HL-60/S4 (cell line): ENCODE results near the gene C10orf105.

Experiments used
- in situ Hi-C: fragments of 300-500 bp; cut with MboI; formaldehyde crosslinking; loops from 2 replicates; pipeline ENCODE4 v1.14.3; 2022; ENCODE audit warnings: low sequenced_read_pairs

Gene C10orf105

GRCh38 chr10:71751515-71752224 is 32.1 kb upstream of the C10orf105 start:
- in situ Hi-C loops: no loop called here

- in situ Hi-C loops: no loop called here
Observed at GRCh38 chr10:71750986-71751385, 31.4 kb upstream of the C10orf105 start.

- in situ Hi-C loops: no loop called here
Observed at GRCh38 chr10:71750124-71750841, 30.7 kb upstream of the C10orf105 start.

- in situ Hi-C loops: no loop called here
Observed at GRCh38 chr10:71749396-71749795, 29.8 kb upstream of the C10orf105 start.

GRCh38 chr10:71748671-71749191 is 29.2 kb upstream of the C10orf105 start:
- in situ Hi-C loops: no loop called here

- in situ Hi-C loops: no loop called here
Observed at GRCh38 chr10:71747551-71748523, 28.3 kb upstream of the C10orf105 start.

GRCh38 chr10:71747039-71747531 is 27.5 kb upstream of the C10orf105 start:
- in situ Hi-C loops: no loop called here

GRCh38 chr10:71746344-71747037 is 26.9 kb upstream of the C10orf105 start:
- in situ Hi-C loops: no loop called here

- in situ Hi-C loops: no loop called here
Observed at GRCh38 chr10:71745664-71746250, 26.2 kb upstream of the C10orf105 start.

- in situ Hi-C loops: no loop called here
Observed at GRCh38 chr10:71744897-71745663, 25.5 kb upstream of the C10orf105 start.

GRCh38 chr10:71743866-71744265 is 24.3 kb upstream of the C10orf105 start:
- in situ Hi-C loops: no loop called here

- in situ Hi-C loops: no loop called here
Observed at GRCh38 chr10:71743089-71743838, 23.7 kb upstream of the C10orf105 start.

- in situ Hi-C loops: no loop called here
Observed at GRCh38 chr10:71742301-71743088, 22.9 kb upstream of the C10orf105 start.

- in situ Hi-C loops: no loop called here
Observed at GRCh38 chr10:71741671-71742070, 22.1 kb upstream of the C10orf105 start.

- in situ Hi-C loops: no loop called here
Observed at GRCh38 chr10:71741029-71741428, 21.5 kb upstream of the C10orf105 start.

GRCh38 chr10:71740069-71740653 is 20.6 kb upstream of the C10orf105 start:
- in situ Hi-C loops: no loop called here

GRCh38 chr10:71739358-71739900 is 19.9 kb upstream of the C10orf105 start:
- in situ Hi-C loops: no loop called here
